Fibroblast of peridontal ligament (primary cell): ENCODE results near the gene CHPF.
A peak's percentile ranks its signal among the peaks of the same experiment; 100 is the strongest.

Experiments used
- DNase-seq: peaks from one replicate; pipeline ENCODE4 v3.0.0-alpha.2; 2010; ENCODE audit errors: extremely low read depth

The CHPF gene

GRCh38 chr2:219496825-219497494 is 46.6 kb downstream of the CHPF start:
- DNase-seq = no peak

GRCh38 chr2:219496247-219496824 is 47.3 kb downstream of the CHPF start:
- no peak for DNase-seq

GRCh38 chr2:219495531-219496122 is 48.0 kb downstream of the CHPF start:
- DNase-seq = peak; percentile 70

GRCh38 chr2:219494952-219495530 is 48.6 kb downstream of the CHPF start:
- no peak for DNase-seq

- no peak for DNase-seq
Measured at GRCh38 chr2:219493086-219493485, 50.5 kb downstream of the CHPF start.

GRCh38 chr2:219492575-219492974 is 51.0 kb downstream of the CHPF start:
- no peak for DNase-seq

- DNase-seq = no peak
Measured at GRCh38 chr2:219491278-219491963, 52.2 kb downstream of the CHPF start.

GRCh38 chr2:219490600-219491130 is 52.9 kb downstream of the CHPF start:
- DNase-seq = no peak

GRCh38 chr2:219490186-219490585 is 53.4 kb downstream of the CHPF start:
- DNase-seq = no peak

GRCh38 chr2:219489315-219489714 is 54.3 kb downstream of the CHPF start:
- no peak for DNase-seq
